Liver (tissue), 9 donors: ENCODE data around the gene CCDC66. TPM values are rescaled to one million over a fixed set of nuclear protein-coding genes. Genes with fewer than 3 reads are reported as not detected.

Source experiments
- DNase-seq: peaks from one replicate; pipeline ENCODE4 v3.0.0-alpha.2; 2017; ENCODE audit warnings: low spot score
- H3K27ac ChIP-seq, 2 donors: one replicate each; pipeline ENCODE4 v1.7.0; 2013; ENCODE audit warnings: inconsistent platforms in 2 of 2, low read length in 2 of 2, control low read depth in 1 of 2, low read depth in 1 of 2, mild to moderate bottlenecking in 1 of 2
- H3K27me3 ChIP-seq, 4 donors: one replicate each; pipeline versions ENCODE4 v1.6.1 to v1.7.0; 2013; ENCODE audit warnings: low read length in 3 of 4, inconsistent platforms in 1 of 4, mild to moderate bottlenecking in 1 of 4, moderate library complexity in 1 of 4; ENCODE audit not compliant: control insufficient read depth in 4 of 4, insufficient read depth in 4 of 4
- H3K36me3 ChIP-seq, 4 donors: one replicate each; pipeline versions ENCODE4 v1.6.1 to v1.7.0; 2013; ENCODE audit warnings: low read length in 3 of 4, mild to moderate bottlenecking in 3 of 4, low read depth in 1 of 4, moderate library complexity in 1 of 4; ENCODE audit not compliant: control insufficient read depth in 4 of 4, insufficient read depth in 3 of 4
- H3K4me1 ChIP-seq, 4 donors: one replicate each; pipeline versions ENCODE4 v1.6.1 to v1.7.0; 2013; ENCODE audit warnings: low read length in 3 of 4, mild to moderate bottlenecking in 3 of 4, moderate library complexity in 1 of 4; ENCODE audit not compliant: control insufficient read depth in 4 of 4, insufficient read depth in 4 of 4
- H3K4me3 ChIP-seq, 3 donors: one replicate each; pipeline versions ENCODE4 v1.6.1 to v1.7.0; 2013; ENCODE audit warnings: low read length in 3 of 3, control low read depth in 1 of 3, low read depth in 1 of 3, mild to moderate bottlenecking in 1 of 3
- H3K9ac ChIP-seq, 2 donors: one replicate each; pipeline ENCODE4 v1.7.0; 2013; ENCODE audit warnings: low read length in 2 of 2, mild to moderate bottlenecking in 2 of 2, moderate library complexity in 2 of 2, control low read depth in 1 of 2, low read depth in 1 of 2
- H3K9me3 ChIP-seq, 4 donors: one replicate each; pipeline versions ENCODE4 v1.6.1 to v1.7.0; 2013; ENCODE audit warnings: low read length in 3 of 4; ENCODE audit not compliant: control insufficient read depth in 4 of 4
- EGR1 ChIP-seq, 2 donors: IDR thresholded peaks; 2 replicates each; pipeline ENCODE4 v1.6.1; 2016 to 2018; ENCODE audit warnings: antibody characterized with exemption in 2 of 2, low read depth in 2 of 2
- FOXA1 ChIP-seq: IDR thresholded peaks from 2 replicates; pipeline ENCODE4 v1.6.1; 2016; ENCODE audit warnings: antibody characterized with exemption
- GABPA ChIP-seq, 2 donors: IDR thresholded peaks in 1 of 2; conservative IDR thresholded peaks in 1 of 2; 2 replicates each; pipeline ENCODE4 v1.6.1; 2016; ENCODE audit warnings: antibody characterized with exemption in 2 of 2, mild to moderate bottlenecking in 1 of 2, moderate library complexity in 1 of 2
- HNF4A ChIP-seq, 2 donors: conservative IDR thresholded peaks; 2 replicates each; pipeline ENCODE4 v1.6.1; 2016; ENCODE audit warnings: antibody characterized with exemption in 2 of 2, mild to moderate bottlenecking in 2 of 2
- HNF4G ChIP-seq: IDR thresholded peaks from 2 replicates; pipeline ENCODE4 v1.6.1; 2016; ENCODE audit warnings: antibody characterized with exemption
- JUND ChIP-seq, 2 donors: IDR thresholded peaks; 2 replicates each; pipeline ENCODE4 v1.6.1; 2016; ENCODE audit warnings: antibody characterized with exemption in 2 of 2
- MAX ChIP-seq: IDR thresholded peaks from 2 replicates; pipeline ENCODE4 v1.6.1; 2016; ENCODE audit warnings: antibody characterized with exemption
- NR2F2 ChIP-seq: IDR thresholded peaks from 2 replicates; pipeline ENCODE4 v1.6.1; 2016; ENCODE audit warnings: antibody characterized with exemption
- RAD21 ChIP-seq, 2 donors: IDR thresholded peaks; 2 replicates each; pipeline ENCODE4 v1.6.1; 2016; ENCODE audit warnings: antibody characterized with exemption in 2 of 2, mild to moderate bottlenecking in 2 of 2
- RXRA ChIP-seq, 2 donors: IDR thresholded peaks; 2 replicates each; pipeline ENCODE4 v1.6.1; 2017 to 2018; ENCODE audit warnings: antibody characterized with exemption in 2 of 2, mild to moderate bottlenecking in 1 of 2
- SP1 ChIP-seq: IDR thresholded peaks from 2 replicates; pipeline ENCODE4 v1.6.1; 2018; ENCODE audit warnings: antibody characterized with exemption, mild to moderate bottlenecking
- YY1 ChIP-seq: IDR thresholded peaks from 2 replicates; pipeline ENCODE4 v1.6.1; 2016; ENCODE audit warnings: antibody characterized with exemption, mild to moderate bottlenecking
- WGBS: extraction: QIAGEN DNeasy Blood & Tissue Kit; methylation state at CpG from one replicate; pipeline ENCODE4 v1.1.7; 2013; 5-methylcytosine and 5-hydroxymethylcytosine counted together
- polyA plus RNA-seq, 2 donors: library from polyadenylated mRNA; stranded (reverse) in 1 of 2; unstranded in 1 of 2; fragments of 200-250 nt in 1 of 2; fragments of >200 nt in 1 of 2; fragmentation: Nextera tagmentation in 1 of 2; extraction: Ambion mirVana in 1 of 2; gene quantifications; one replicate each; pipeline versions ENCODE4 v1.2.1 to v1.2.3, GENCODE V29; 2013 to 2015
- total RNA-seq, 2 donors: library from RNA; depleted of rRNA; stranded (reverse); fragments of >200 nt; gene quantifications; one replicate each; pipeline ENCODE4 v1.2.3, GENCODE V29; 2014
- TF ChIP-seq, protein P1 (sequence below): IDR thresholded peaks from 2 replicates; pipeline ENCODE4 v1.6.1; 2016; ENCODE audit warnings: antibody characterized with exemption
- TF ChIP-seq, protein P2 (sequence below): IDR thresholded peaks from 2 replicates; pipeline ENCODE4 v1.6.1; 2016; ENCODE audit warnings: antibody characterized with exemption
- TF ChIP-seq, protein P3 (sequence below): fragments of 150-350 bp; IDR thresholded peaks from 2 replicates; pipeline ENCODE4 v1.5.1; 2017; ENCODE audit warnings: improper control_type of control experiment, low read depth, low read length; ENCODE audit not compliant: missing input control
- donor health status: healthy.
- donor health status: healthy.
- donor health status: healthy.
- donor health status: healthy.
- donor health status: healthy.

The CCDC66 gene
- total and polyA plus RNA-seq, 4 donors: 2.1 to 23.3 (median 11.8) TPM

DNA sequence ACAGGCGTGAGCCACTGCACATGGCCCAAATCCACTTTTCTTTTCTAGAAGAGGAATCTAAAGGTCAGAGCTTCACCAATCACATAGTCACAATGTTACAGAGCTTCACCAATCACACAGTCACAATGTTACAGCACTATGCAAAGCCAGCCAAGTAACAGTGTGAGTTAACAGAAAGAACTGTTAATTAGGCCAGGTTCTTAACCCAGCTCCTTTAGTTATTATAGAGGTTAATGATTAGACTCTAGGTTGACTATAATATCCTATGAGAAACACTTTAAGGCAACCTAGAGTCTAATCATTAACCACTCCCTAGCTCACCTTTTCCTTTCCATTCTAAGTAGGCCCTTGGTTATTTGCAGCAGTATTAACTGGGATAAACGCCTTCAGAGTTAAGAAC lies 72.1 kb downstream of the CCDC66 start (continued):
- TF ChIP-seq, protein P1, sequence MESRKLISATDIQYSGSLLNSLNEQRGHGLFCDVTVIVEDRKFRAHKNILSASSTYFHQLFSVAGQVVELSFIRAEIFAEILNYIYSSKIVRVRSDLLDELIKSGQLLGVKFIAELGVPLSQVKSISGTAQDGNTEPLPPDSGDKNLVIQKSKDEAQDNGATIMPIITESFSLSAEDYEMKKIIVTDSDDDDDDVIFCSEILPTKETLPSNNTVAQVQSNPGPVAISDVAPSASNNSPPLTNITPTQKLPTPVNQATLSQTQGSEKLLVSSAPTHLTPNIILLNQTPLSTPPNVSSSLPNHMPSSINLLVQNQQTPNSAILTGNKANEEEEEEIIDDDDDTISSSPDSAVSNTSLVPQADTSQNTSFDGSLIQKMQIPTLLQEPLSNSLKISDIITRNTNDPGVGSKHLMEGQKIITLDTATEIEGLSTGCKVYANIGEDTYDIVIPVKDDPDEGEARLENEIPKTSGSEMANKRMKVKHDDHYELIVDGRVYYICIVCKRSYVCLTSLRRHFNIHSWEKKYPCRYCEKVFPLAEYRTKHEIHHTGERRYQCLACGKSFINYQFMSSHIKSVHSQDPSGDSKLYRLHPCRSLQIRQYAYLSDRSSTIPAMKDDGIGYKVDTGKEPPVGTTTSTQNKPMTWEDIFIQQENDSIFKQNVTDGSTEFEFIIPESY: no peak
- TF ChIP-seq, protein P2, sequence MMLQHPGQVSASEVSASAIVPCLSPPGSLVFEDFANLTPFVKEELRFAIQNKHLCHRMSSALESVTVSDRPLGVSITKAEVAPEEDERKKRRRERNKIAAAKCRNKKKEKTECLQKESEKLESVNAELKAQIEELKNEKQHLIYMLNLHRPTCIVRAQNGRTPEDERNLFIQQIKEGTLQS: no peak
- TF ChIP-seq, protein P3, sequence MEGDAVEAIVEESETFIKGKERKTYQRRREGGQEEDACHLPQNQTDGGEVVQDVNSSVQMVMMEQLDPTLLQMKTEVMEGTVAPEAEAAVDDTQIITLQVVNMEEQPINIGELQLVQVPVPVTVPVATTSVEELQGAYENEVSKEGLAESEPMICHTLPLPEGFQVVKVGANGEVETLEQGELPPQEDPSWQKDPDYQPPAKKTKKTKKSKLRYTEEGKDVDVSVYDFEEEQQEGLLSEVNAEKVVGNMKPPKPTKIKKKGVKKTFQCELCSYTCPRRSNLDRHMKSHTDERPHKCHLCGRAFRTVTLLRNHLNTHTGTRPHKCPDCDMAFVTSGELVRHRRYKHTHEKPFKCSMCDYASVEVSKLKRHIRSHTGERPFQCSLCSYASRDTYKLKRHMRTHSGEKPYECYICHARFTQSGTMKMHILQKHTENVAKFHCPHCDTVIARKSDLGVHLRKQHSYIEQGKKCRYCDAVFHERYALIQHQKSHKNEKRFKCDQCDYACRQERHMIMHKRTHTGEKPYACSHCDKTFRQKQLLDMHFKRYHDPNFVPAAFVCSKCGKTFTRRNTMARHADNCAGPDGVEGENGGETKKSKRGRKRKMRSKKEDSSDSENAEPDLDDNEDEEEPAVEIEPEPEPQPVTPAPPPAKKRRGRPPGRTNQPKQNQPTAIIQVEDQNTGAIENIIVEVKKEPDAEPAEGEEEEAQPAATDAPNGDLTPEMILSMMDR: no peak

DNA sequence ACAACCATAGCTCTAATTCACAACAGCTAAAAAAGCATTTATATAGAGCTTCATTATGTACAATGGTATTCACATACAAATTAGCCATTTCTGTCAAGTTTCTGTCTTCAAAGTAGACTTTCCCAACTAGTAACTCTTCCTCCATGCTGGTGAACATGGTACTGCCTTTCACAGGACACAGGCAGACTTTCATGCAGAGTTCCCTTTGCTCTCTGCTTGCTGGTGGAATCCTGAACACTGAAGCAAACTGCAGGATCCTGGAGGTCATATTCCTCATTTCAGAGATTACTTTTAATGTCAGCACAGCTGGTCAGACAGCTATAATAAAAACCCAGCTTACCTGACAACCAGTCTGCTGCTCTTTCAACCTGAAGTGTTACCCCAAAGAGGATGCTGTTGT lies 72.5 kb downstream of the CCDC66 start:
- Histone ChIP-seq H3K4me3 (no peak overlapping the region), H3K27ac (no peak overlapping the region), H3K9ac (no peak overlapping the region), H3K36me3 (peaks cover 0 to 29% (median 21%) of the 10 kb centered on the region in 4 donors), H3K4me1 (peaks cover 0 to 8% (median 2%) of the 10 kb centered on the region in 4 donors), H3K9me3 (no peaks in the 10 kb centered on the region), H3K27me3 (no peaks in the 10 kb centered on the region)
- TF ChIP-seq JUND (IDR thresholded peaks at IDR 0.05) (no peak), EGR1 (IDR thresholded peaks at IDR 0.05; ENCODE audit: low read depth in 2 of 2) (no peak), NR2F2 (no peak), RXRA (IDR thresholded peaks at IDR 0.05) (no peak), HNF4G (no peak), MAX (no peak), RAD21 (IDR thresholded peaks at IDR 0.05) (no peak), FOXA1 (no peak)
- DNase-seq: no peak

DNA sequence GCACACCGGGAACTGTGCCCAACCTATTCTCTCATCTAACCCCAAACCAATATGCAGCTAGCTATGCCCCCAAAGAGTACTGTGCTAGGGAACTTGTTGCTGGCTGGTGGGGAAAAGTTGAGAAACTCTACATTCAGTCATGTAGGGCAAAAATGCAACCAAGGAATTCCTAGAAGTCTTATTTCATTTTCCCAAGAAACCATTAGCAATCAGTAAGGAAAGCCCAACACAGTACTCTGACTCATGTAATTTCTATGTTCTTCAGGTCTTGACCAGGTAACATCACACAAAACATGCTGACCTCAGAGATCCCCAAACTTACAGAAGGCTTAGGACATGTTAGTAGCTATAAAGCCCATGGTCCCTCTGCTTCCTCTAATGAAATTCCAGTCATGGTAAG lies 74.0 kb downstream of the CCDC66 start:
- Histone ChIP-seq H3K36me3 (peaks cover 0 to 26% (median 15%) of the 10 kb centered on the region in 4 donors), H3K9ac (no peak overlapping the region), H3K4me1 (peaks cover 0 to 8% (median 2%) of the 10 kb centered on the region in 4 donors), H3K4me3 (no peak overlapping the region), H3K27ac (no peak overlapping the region), H3K27me3 (no peaks in the 10 kb centered on the region), H3K9me3 (no peaks in the 10 kb centered on the region)
- 93% methylated on average over 1 of the region's 1 CpG for WGBS
- TF ChIP-seq FOXA1 (no peak), JUND (IDR thresholded peaks at IDR 0.05) (no peak), YY1 (no peak), EGR1 (IDR thresholded peaks at IDR 0.05; ENCODE audit: low read depth in 2 of 2) (no peak), GABPA (IDR thresholded peaks at IDR 0.05 in 1 of 2, conservative IDR thresholded peaks at IDR 0.05 in 1 of 2) (no peak), SP1 (no peak), NR2F2 (no peak), HNF4A (conservative IDR thresholded peaks at IDR 0.05) (no peak)
- TF ChIP-seq, protein P1: no peak
- TF ChIP-seq, protein P2: no peak
- no peak for DNase-seq
